Measurements from ENCODE around the gene TRIM46.
A peak's percentile ranks its signal among the peaks of the same experiment; 100 is the strongest.
"Not testable (repeated sequence)": the region's sequence is repeated elsewhere in the genome, so short reads cannot be mapped to it uniquely, and the experiment has no call there.

The TRIM46 gene

DNA sequence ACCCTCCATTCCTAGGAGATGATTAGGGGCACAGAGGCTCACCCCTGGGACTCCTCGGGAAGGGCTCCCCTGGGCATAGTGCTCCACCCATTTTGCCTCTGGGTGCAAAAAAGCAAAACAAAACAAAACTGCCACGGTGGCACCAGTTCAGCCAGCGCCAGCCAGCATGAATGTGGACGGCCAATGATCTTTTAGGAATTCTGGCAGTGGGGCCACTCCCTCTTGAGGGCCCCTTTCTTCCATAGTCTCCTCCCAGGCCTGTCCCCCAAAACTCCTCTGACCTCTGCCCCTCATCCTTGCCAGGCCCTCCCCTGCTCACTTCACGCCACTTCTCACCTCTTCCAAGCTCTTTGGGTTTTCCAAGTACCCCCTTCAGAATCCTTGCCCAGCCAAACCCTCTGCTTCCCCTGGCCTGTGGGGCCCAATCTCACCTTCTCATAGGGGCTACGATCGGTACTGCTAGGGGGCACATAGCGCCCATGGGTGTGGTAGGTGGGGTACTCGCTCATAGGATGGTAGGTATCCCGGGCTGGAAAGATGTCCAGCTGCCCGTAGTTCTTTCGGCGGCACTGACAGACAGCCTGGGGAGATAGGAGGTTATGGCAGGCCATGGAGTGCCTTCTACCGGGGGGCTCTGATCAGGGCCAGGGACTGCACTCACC lies 13.3 kb downstream of the TRIM46 start:
- no peak for DNase-seq (ENCODE audit: low read depth, low spot score)
- WGBS (ENCODE audit: insufficient coverage, insufficient read length): no CpG with 5 or more reads among the region's 14 CpGs

GRCh38 chr1:155187456-155187891 lies 13.8 kb downstream of the TRIM46 start:
- Histone ChIP-seq H3K4me1 (ENCODE audit: control insufficient read depth, insufficient read depth, low read length) (peaks cover 10% of the 10 kb centered on the region; the same call in 1 of the 2 replicates), H3K27ac (ENCODE audit: low read length) (no peak overlapping the region), H3K36me3 (ENCODE audit: control insufficient read depth, insufficient read depth, low read length) (peaks cover 5% of the 10 kb centered on the region), H3K27me3 (ENCODE audit: control insufficient read depth, insufficient read depth, low read length) (no peaks in the 10 kb centered on the region), H3K4me3 (ENCODE audit: low read length) (no peak overlapping the region), H3K9me3 (ENCODE audit: control insufficient read depth, insufficient read depth, low read length) (no peaks in the 10 kb centered on the region)
- no peak for DNase-seq (ENCODE audit: low read depth, low spot score)
- WGBS (ENCODE audit: insufficient coverage, insufficient read length): no CpG with 5 or more reads among the region's 16 CpGs

More for the DNA sequence above, 13.3 kb downstream of the TRIM46 start:
- no peak overlapping the region for H3K4me3 ChIP-seq (ENCODE audit: low read length)
- H3K4me1 ChIP-seq (ENCODE audit: control insufficient read depth, insufficient read depth, low read length): peaks cover 9% of the 10 kb centered on the region; the same call in 1 of the 2 replicates
- H3K27ac ChIP-seq (ENCODE audit: low read length): no peak overlapping the region
- H3K27me3 ChIP-seq (ENCODE audit: control insufficient read depth, insufficient read depth, low read length): no peaks in the 10 kb centered on the region
- H3K36me3 ChIP-seq (ENCODE audit: control insufficient read depth, insufficient read depth, low read length): peaks cover 5% of the 10 kb centered on the region
- H3K9me3 ChIP-seq (ENCODE audit: control insufficient read depth, insufficient read depth, low read length): no peaks in the 10 kb centered on the region

DNA sequence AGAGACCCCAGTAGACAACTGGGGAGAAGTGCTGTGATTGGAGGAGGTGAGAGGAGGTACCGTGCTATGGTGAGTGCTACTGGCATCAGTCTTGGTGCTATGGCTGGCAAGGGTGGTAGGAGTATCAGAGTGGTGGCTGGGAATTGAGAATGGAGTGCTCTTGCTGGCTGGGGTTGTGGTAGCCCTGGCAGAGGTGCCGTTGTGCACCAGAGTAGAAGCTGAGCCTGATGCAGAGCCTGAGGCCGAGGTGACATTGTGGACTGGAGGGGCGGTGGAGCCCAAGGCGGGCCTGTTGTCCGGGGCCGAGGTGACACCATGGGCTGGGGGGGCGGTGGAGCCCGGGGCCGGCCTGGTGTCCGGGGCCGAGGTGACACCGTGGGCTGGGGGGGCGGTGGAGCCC lies 14.6 kb downstream of the TRIM46 start:
- no peaks in the 10 kb centered on the region for H3K27me3 ChIP-seq (ENCODE audit: control insufficient read depth, insufficient read depth, low read length)
- no peak for DNase-seq (ENCODE audit: low read depth, low spot score)
- no peaks in the 10 kb centered on the region for H3K9me3 ChIP-seq (ENCODE audit: control insufficient read depth, insufficient read depth, low read length)
- H3K4me3 ChIP-seq (ENCODE audit: low read length): no peak overlapping the region
- WGBS (ENCODE audit: insufficient coverage, insufficient read length): no CpG with 5 or more reads among the region's 14 CpGs
- no peak overlapping the region for H3K27ac ChIP-seq (ENCODE audit: low read length)
- peaks cover 5% of the 10 kb centered on the region for H3K36me3 ChIP-seq (ENCODE audit: control insufficient read depth, insufficient read depth, low read length)
- peaks cover 12% of the 10 kb centered on the region; the same call in 1 of the 2 replicates for H3K4me1 ChIP-seq (ENCODE audit: control insufficient read depth, insufficient read depth, low read length)

- not testable (repeated sequence) for H3K9me3 ChIP-seq (ENCODE audit: control insufficient read depth, insufficient read depth, low read length); H3K27me3 ChIP-seq (ENCODE audit: control insufficient read depth, insufficient read depth, low read length); H3K36me3 ChIP-seq (ENCODE audit: control insufficient read depth, insufficient read depth, low read length); DNase-seq (ENCODE audit: low read depth, low spot score); H3K27ac ChIP-seq (ENCODE audit: low read length); H3K4me3 ChIP-seq (ENCODE audit: low read length)
- WGBS (ENCODE audit: insufficient coverage, insufficient read length): no CpG with 5 or more reads among the region's 45 CpGs
- H3K4me1 ChIP-seq (ENCODE audit: control insufficient read depth, insufficient read depth, low read length): peaks cover 13% of the 10 kb centered on the region; the same call in 1 of the 2 replicates
Measured at GRCh38 chr1:155189926-155190325, 16.3 kb downstream of the TRIM46 start.

GRCh38 chr1:155191904-155192303 lies 18.3 kb downstream of the TRIM46 start:
- Histone ChIP-seq H3K4me1 (ENCODE audit: control insufficient read depth, insufficient read depth, low read length) (peaks cover 14% of the 10 kb centered on the region), H3K4me3 (ENCODE audit: low read length) (no peak overlapping the region), H3K36me3 (ENCODE audit: control insufficient read depth, insufficient read depth, low read length) (peaks cover 3% of the 10 kb centered on the region), H3K9me3 (ENCODE audit: control insufficient read depth, insufficient read depth, low read length) (no peaks in the 10 kb centered on the region), H3K27me3 (ENCODE audit: control insufficient read depth, insufficient read depth, low read length) (no peaks in the 10 kb centered on the region), H3K27ac (ENCODE audit: low read length) (no peak overlapping the region)
- no CpG with 5 or more reads among the region's 17 CpGs for WGBS (ENCODE audit: insufficient coverage, insufficient read length)
- no peak for DNase-seq (ENCODE audit: low read depth, low spot score)

- H3K4me1 ChIP-seq (ENCODE audit: control insufficient read depth, insufficient read depth, low read length): peaks cover 17% of the 10 kb centered on the region
- no peak overlapping the region for H3K27ac ChIP-seq (ENCODE audit: low read length)
- H3K36me3 ChIP-seq (ENCODE audit: control insufficient read depth, insufficient read depth, low read length): peaks cover 10% of the 10 kb centered on the region
- H3K4me3 ChIP-seq (ENCODE audit: low read length): peak overlapping the region; percentile 41; the same call in 1 of the 2 replicates
- no CpG with 5 or more reads among the region's 20 CpGs for WGBS (ENCODE audit: insufficient coverage, insufficient read length)
- no peak for DNase-seq (ENCODE audit: low read depth, low spot score)
- no peaks in the 10 kb centered on the region for H3K27me3 ChIP-seq (ENCODE audit: control insufficient read depth, insufficient read depth, low read length)
- no peaks in the 10 kb centered on the region for H3K9me3 ChIP-seq (ENCODE audit: control insufficient read depth, insufficient read depth, low read length)
Measured at GRCh38 chr1:155192346-155193274, 19.0 kb downstream of the TRIM46 start.

DNA sequence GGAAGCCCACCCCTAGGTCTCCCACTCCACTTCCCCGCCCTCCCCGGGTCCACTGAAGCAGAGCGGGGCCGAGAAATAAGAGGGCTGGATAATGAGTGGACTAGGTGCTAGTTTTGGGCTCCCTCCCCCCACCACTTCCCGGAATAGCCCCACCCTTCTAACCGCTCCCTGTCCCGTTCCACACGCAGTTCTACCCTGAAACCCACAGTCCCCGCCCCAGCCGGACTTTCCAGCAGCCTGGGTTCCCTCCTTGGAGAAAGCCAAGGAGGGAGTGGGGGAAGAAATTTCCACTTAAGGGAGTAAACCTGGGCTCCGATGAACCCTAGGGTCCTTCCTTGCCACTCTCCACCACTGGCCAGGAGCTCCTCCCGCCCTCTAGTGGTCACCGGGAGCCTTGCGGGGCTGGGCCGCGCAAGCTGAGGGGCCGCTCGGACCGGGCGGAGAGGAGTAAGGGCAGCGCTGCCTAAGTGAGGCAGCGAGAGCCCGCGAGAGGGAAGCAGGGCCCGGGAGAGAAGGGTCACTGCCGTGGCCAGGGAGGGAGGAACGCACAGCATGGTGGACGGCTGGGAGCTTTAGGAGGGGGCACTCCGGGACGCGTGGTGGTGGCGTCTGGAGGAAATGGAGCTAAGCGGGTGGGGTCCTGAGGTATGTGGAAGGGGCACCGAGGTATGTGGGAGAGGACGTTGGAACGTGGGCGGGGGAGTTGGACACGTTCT lies 19.8 kb downstream of the TRIM46 start:
- Histone ChIP-seq H3K4me1 (ENCODE audit: control insufficient read depth, insufficient read depth, low read length) (peaks cover 18% of the 10 kb centered on the region), H3K27me3 (ENCODE audit: control insufficient read depth, insufficient read depth, low read length) (no peaks in the 10 kb centered on the region), H3K27ac (ENCODE audit: low read length) (no peak overlapping the region), H3K9me3 (ENCODE audit: control insufficient read depth, insufficient read depth, low read length) (no peaks in the 10 kb centered on the region), H3K36me3 (ENCODE audit: control insufficient read depth, insufficient read depth, low read length) (peaks cover 19% of the 10 kb centered on the region), H3K4me3 (ENCODE audit: low read length) (peak overlapping the region; percentile 41; the same call in 1 of the 2 replicates)
- WGBS (ENCODE audit: insufficient coverage, insufficient read length): no CpG with 5 or more reads among the region's 38 CpGs
- no peak for DNase-seq (ENCODE audit: low read depth, low spot score)

GRCh38 chr1:155193991-155194240 lies 20.3 kb downstream of the TRIM46 start:
- not testable (repeated sequence) for H3K27me3 ChIP-seq (ENCODE audit: control insufficient read depth, insufficient read depth, low read length); H3K27ac ChIP-seq (ENCODE audit: low read length); H3K9me3 ChIP-seq (ENCODE audit: control insufficient read depth, insufficient read depth, low read length); DNase-seq (ENCODE audit: low read depth, low spot score)
- no CpG with 5 or more reads among the region's 16 CpGs for WGBS (ENCODE audit: insufficient coverage, insufficient read length)
- H3K4me1 ChIP-seq (ENCODE audit: control insufficient read depth, insufficient read depth, low read length): peaks cover 18% of the 10 kb centered on the region
- H3K4me3 ChIP-seq (ENCODE audit: low read length): peak overlapping the region; percentile 41; the same call in 1 of the 2 replicates
- peaks cover 21% of the 10 kb centered on the region for H3K36me3 ChIP-seq (ENCODE audit: control insufficient read depth, insufficient read depth, low read length)

GRCh38 chr1:155195201-155196102 lies 21.8 kb downstream of the TRIM46 start:
- peak overlapping the region; percentile 84 for H3K4me3 ChIP-seq (ENCODE audit: low read length)
- WGBS (ENCODE audit: insufficient coverage, insufficient read length): no CpG with 5 or more reads among the region's 27 CpGs
- peaks cover 31% of the 10 kb centered on the region for H3K36me3 ChIP-seq (ENCODE audit: control insufficient read depth, insufficient read depth, low read length)
- DNase-seq (ENCODE audit: low read depth, low spot score): no peak
- H3K27ac ChIP-seq (ENCODE audit: low read length): no peak overlapping the region
- H3K4me1 ChIP-seq (ENCODE audit: control insufficient read depth, insufficient read depth, low read length): peaks cover 18% of the 10 kb centered on the region
- H3K27me3 ChIP-seq (ENCODE audit: control insufficient read depth, insufficient read depth, low read length): no peaks in the 10 kb centered on the region
- no peaks in the 10 kb centered on the region for H3K9me3 ChIP-seq (ENCODE audit: control insufficient read depth, insufficient read depth, low read length)
